ENCODE data around the gene PPFIBP1. TPM values are rescaled to one million over a fixed set of nuclear protein-coding genes. Genes with fewer than 3 reads are reported as not detected.
"Not testable (repeated sequence)": the region's sequence is repeated elsewhere in the genome, so short reads cannot be mapped to it uniquely, and the experiment has no call there.

Gene PPFIBP1
- total and polyA plus RNA-seq, 2 donors (not counting 1 experiment from before 2014, with no cell fraction given), result 3.3 to 15.0 TPM

DNA sequence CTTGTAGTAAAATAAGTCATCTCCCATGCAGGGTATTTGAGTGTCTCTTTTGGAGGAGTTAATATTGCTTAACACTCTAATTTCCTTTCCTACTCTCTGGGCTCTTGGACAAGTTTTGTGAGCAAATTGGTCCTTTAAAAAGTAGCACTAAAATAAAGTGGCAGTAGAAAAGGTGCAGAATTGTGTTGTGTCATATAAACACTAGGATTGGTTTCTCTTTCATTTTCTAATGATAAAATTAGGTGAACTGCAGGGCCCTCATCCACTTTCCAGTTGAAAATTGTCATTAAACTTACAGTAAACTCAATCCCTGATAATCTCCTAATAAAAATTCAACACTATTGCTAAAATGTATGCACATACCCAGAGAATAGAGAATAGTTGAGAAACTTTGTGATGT is 129.7 kb downstream of the PPFIBP1 start:
- H2AFZ ChIP-seq (ENCODE audit: insufficient read depth, low read depth, low read length, poor library complexity, severe bottlenecking), result no peak overlapping the region
- intact Hi-C loops (cut with micrococcal nuclease), result loop anchor here (5.0 kb wide), 1 partner anchor 131 kb away; the partner anchor contains the start of gene PPFIBP1
- H3K36me3 ChIP-seq (replicated peaks in 1 of 2; ENCODE audit: control extremely low read depth in 1 of 2, control insufficient read depth in 1 of 2, extremely low read depth in 1 of 2, insufficient read depth in 2 of 2, low read length in 1 of 2), result no peaks in the 10 kb centered on the region
- DNase-seq (no peak), ATAC-seq (ENCODE audit: low read depth) (no peak)
- no peak overlapping the region for H3K9ac ChIP-seq (ENCODE audit: low read length)
- Mint-ChIP-seq H3K4me1 (peaks cover 4% of the 10 kb centered on the region), H3K9me3 (ENCODE audit: insufficient read depth) (no peaks in the 10 kb centered on the region), H3K4me3 (no peak overlapping the region), H3K27me3 (no peaks in the 10 kb centered on the region), H3K27ac (no peak overlapping the region)
- CTCF ChIA-PET, result interaction anchor here (1.2 to 2.0 kb wide), 3 partner anchors 9 to 231 kb away, joined by 3 to 51 read pairs (median 8); no protein-coding TSS in a partner anchor
- no peak overlapping the region for H3K4me2 ChIP-seq (replicated peaks; ENCODE audit: low read depth, low read length, poor library complexity, severe bottlenecking)
- H3K4me3 ChIP-seq (ENCODE audit: control extremely low read depth in 1 of 5, extremely low read depth in 1 of 5, insufficient read depth in 1 of 5, low read depth in 2 of 5, low read length in 4 of 5), result no peak overlapping the region
- H3K27me3 ChIP-seq (replicated peaks in 1 of 4; ENCODE audit: control extremely low read depth in 1 of 4, control insufficient read depth in 3 of 4, insufficient read depth in 4 of 4, low read length in 3 of 4), result no peaks in the 10 kb centered on the region
- no peak overlapping the region for H3K27ac ChIP-seq (ENCODE audit: low read length in 2 of 2)
- H3K79me2 ChIP-seq (ENCODE audit: control insufficient read depth, insufficient read depth, low read length), result no peaks in the 10 kb centered on the region
- POLR2A ChIA-PET, result no interaction called here
- H4K20me1 ChIP-seq (ENCODE audit: control insufficient read depth, insufficient read depth, low read length, poor library complexity, severe bottlenecking), result no peaks in the 10 kb centered on the region
- H3K9me3 ChIP-seq (ENCODE audit: control extremely low read depth in 1 of 3, control insufficient read depth in 2 of 3, insufficient read depth in 1 of 3, low read length in 2 of 3), result no peaks in the 10 kb centered on the region
- H3K4me1 ChIP-seq (ENCODE audit: control insufficient read depth in 2 of 2, insufficient read depth in 2 of 2, low read length in 2 of 2), result no peaks in the 10 kb centered on the region
- TF ChIP-seq EZH2 (IDR thresholded peaks at IDR 0.05; ENCODE audit: borderline replicate concordance, insufficient read depth, low read depth, low read length, poor library complexity, severe bottlenecking), result no peak
- TF ChIP-seq, protein P1, sequence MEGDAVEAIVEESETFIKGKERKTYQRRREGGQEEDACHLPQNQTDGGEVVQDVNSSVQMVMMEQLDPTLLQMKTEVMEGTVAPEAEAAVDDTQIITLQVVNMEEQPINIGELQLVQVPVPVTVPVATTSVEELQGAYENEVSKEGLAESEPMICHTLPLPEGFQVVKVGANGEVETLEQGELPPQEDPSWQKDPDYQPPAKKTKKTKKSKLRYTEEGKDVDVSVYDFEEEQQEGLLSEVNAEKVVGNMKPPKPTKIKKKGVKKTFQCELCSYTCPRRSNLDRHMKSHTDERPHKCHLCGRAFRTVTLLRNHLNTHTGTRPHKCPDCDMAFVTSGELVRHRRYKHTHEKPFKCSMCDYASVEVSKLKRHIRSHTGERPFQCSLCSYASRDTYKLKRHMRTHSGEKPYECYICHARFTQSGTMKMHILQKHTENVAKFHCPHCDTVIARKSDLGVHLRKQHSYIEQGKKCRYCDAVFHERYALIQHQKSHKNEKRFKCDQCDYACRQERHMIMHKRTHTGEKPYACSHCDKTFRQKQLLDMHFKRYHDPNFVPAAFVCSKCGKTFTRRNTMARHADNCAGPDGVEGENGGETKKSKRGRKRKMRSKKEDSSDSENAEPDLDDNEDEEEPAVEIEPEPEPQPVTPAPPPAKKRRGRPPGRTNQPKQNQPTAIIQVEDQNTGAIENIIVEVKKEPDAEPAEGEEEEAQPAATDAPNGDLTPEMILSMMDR (IDR thresholded peaks at IDR 0.05), result no peak

DNA sequence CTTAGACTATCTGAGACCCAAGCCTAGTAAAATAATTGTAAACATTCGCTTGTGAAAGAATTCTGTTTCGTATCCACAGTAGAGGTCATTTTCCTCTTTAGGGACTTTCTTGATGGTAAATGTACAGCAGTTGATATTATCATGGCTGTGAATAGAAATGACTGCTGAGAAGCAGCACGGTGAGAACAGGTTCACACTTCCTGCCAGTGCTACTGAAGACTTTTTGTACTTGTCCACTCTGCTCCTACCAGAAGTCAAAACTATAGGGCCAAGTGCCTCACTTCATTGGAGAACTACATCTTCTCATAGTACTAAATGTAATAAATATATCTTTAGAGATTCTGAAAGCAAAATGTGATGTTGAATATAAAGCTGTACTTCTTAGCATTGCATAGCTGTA is 131.5 kb downstream of the PPFIBP1 start:
- POLR2A ChIA-PET, result not testable (repeated sequence)

More for the DNA sequence above, 131.5 kb downstream of the PPFIBP1 start:
- CTCF ChIA-PET, result interaction anchor here (2.7 kb wide), 1 partner anchor 221 kb away, joined by 10 read pairs; no protein-coding TSS in a partner anchor
- H3K27ac ChIP-seq (ENCODE audit: low read length in 2 of 2); H3K4me3 ChIP-seq (ENCODE audit: control extremely low read depth in 1 of 5, extremely low read depth in 1 of 5, insufficient read depth in 1 of 5, low read depth in 2 of 5, low read length in 4 of 5); H4K20me1 ChIP-seq (ENCODE audit: control insufficient read depth, insufficient read depth, low read length, poor library complexity, severe bottlenecking); H3K4me3 Mint-ChIP-seq; H3K79me2 ChIP-seq (ENCODE audit: control insufficient read depth, insufficient read depth, low read length); H3K9me3 ChIP-seq (ENCODE audit: control extremely low read depth in 1 of 3, control insufficient read depth in 2 of 3, insufficient read depth in 1 of 3, low read length in 2 of 3); H3K27me3 Mint-ChIP-seq; H3K4me2 ChIP-seq (replicated peaks; ENCODE audit: low read depth, low read length, poor library complexity, severe bottlenecking); H3K27ac Mint-ChIP-seq; H3K36me3 ChIP-seq (replicated peaks in 1 of 2; ENCODE audit: control extremely low read depth in 1 of 2, control insufficient read depth in 1 of 2, extremely low read depth in 1 of 2, insufficient read depth in 2 of 2, low read length in 1 of 2); DNase-seq; intact Hi-C loops (cut with micrococcal nuclease); H3K4me1 ChIP-seq (ENCODE audit: control insufficient read depth in 2 of 2, insufficient read depth in 2 of 2, low read length in 2 of 2); H3K4me1 Mint-ChIP-seq; H2AFZ ChIP-seq (ENCODE audit: insufficient read depth, low read depth, low read length, poor library complexity, severe bottlenecking); ATAC-seq (ENCODE audit: low read depth); H3K9ac ChIP-seq (ENCODE audit: low read length); H3K27me3 ChIP-seq (replicated peaks in 1 of 4; ENCODE audit: control extremely low read depth in 1 of 4, control insufficient read depth in 3 of 4, insufficient read depth in 4 of 4, low read length in 3 of 4); H3K9me3 Mint-ChIP-seq (ENCODE audit: insufficient read depth): not testable (repeated sequence)
- no CpG with 5 or more reads among the region's 3 CpGs for WGBS (ENCODE audit: insufficient coverage)
